Motor neuron (in vitro differentiated cells): Measurements from ENCODE around the gene TGFBI. TPM values are rescaled to one million over a fixed set of nuclear protein-coding genes. Genes with fewer than 3 reads are reported as not detected.

Experiments used
- ATAC-seq, 8 experiments: fragments of 200-7000 bp; cut with Tn5 transposase; replicated peaks in 6 of 8; 2 replicates each; pipeline ENCODE4 v1.8.0; 2021; ENCODE audit warnings: mild to moderate bottlenecking in 8 of 8, moderate library complexity in 8 of 8
- H3K27ac ChIP-seq, 2 donors: fragments of 250-450 bp; sonication (Bioruptor Pico); 2 replicates each; pipeline ENCODE4 v1.9.0; 2021; ENCODE audit warnings: antibody characterized with exemption in 2 of 2, mild to moderate bottlenecking in 2 of 2, moderate library complexity in 1 of 2
- H3K4me1 ChIP-seq, 2 donors: fragments of 250-450 bp; sonication (Bioruptor Pico); replicated peaks in 1 of 2; 2 replicates each; pipeline ENCODE4 v1.6.1; 2021; ENCODE audit warnings: antibody characterized with exemption in 2 of 2, mild to moderate bottlenecking in 2 of 2, moderate library complexity in 1 of 2
- H3K4me3 ChIP-seq, 5 donors: fragments of 250-450 bp; sonication (Bioruptor Pico); 2 replicates each; pipeline ENCODE4 v1.9.0; 2021; ENCODE audit warnings: antibody characterized with exemption in 5 of 5, mild to moderate bottlenecking in 5 of 5, moderate library complexity in 4 of 5
- WGBS, 10 experiments: fragments of 450-650 bp; shearing (Covaris generic); methylation state at CpG; one replicate each; pipeline ENCODE4 v1.0.0; 2022; 5-methylcytosine and 5-hydroxymethylcytosine counted together
- in situ Hi-C, 9 experiments: fragments of 400-800 bp; cut with MboI; loops; one replicate each; pipeline ENCODE4 v1.15.0; 2021; ENCODE audit warnings: low sequenced_read_pairs in 9 of 9, low pct_unique_long_range_greater_than_20kb in 2 of 9; ENCODE audit not compliant: unreplicated experiment in 9 of 9
- total RNA-seq, 8 experiments: library from RNA; unstranded; fragments of 300-600 nt; gene quantifications; 2 replicates each; pipeline versions ENCODE4 v1.2.3 to v1.2.4, GENCODE V29; 2022

Gene TGFBI
- total RNA-seq, 8 experiments from 2014 or later = 0.14 to 861 (median 97.3) TPM; not detected in 1

DNA sequence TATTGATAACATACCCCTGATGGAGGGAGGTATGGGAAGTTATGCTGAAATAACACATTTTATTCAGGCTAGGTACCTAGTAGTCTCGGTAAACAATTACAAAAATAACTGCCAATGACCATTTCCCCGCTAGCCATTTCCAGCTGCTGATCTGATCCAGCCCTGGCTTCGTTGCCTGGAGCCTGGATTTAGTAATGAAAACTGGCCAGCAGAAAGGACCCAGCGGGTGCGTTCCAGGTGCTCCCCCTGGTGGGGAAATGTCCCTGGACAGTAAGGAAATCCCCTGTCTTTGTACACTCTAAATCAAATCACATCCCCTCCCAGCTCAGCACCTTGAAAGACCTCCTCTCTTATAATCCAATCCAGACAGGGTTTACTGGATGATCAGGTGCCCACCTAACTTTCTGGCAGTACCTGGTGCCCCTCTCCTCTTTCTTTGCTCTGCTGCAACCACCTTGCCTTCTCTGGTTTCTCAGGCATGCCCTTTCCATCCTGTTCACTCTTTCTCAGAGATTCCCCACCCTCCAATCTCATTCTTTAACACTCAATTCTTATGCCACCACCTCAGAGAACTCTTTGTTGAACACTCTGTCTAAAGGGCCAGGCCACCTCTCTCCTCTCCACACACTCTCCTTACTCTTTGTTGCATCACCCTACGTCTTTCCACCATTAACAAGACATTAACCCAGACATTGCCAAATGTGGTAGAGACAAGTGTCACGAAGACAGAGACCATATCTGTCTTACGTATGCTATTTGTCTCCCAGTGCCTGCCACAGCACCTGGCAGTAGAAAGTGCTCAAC, 53.8 kb downstream of the TGFBI start:
- Histone ChIP-seq H3K4me1 (peaks cover 3 to 16% of the 10 kb centered on the region in 2 donors), H3K4me3 (no peak overlapping the region), H3K27ac (no peak overlapping the region)
- WGBS, 10 experiments = 0 to 100% (median 64%) methylated on average over 1 to 5 of the region's 8 CpGs
- ATAC-seq = peak in 6 of 8 experiments; percentile 6 to 75 (median 56)
- in situ Hi-C loops = no loop called here

DNA sequence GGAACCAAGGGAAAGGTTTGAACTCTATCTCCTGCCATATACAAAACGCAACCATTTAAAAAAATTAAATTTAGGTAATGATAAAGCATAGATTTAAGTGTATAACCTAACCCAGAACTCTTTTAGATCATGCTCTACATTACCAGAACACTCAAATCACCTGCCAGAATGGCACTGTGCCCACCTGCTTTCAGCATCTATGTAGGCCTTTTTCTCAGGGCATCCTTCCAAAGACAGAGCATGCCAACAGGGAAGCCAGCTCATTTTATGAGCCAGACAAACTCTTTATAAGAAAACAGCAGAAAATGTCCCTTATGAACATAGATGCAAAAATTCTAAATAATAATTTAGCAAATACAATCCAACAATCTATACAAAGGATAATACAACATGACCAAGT, 55.9 kb downstream of the TGFBI start:
- H3K4me1 ChIP-seq = peaks cover 3 to 19% of the 10 kb centered on the region in 2 donors
- in situ Hi-C loops = no loop called here
- WGBS, 10 experiments = 57 to 100% (median 89%) methylated on average over 1 of the region's 1 CpG; no CpG with 5 or more reads in 3 of the 10 experiments
- no peak overlapping the region for H3K27ac ChIP-seq
- ATAC-seq = no peak
- H3K4me3 ChIP-seq = no peak overlapping the region

DNA sequence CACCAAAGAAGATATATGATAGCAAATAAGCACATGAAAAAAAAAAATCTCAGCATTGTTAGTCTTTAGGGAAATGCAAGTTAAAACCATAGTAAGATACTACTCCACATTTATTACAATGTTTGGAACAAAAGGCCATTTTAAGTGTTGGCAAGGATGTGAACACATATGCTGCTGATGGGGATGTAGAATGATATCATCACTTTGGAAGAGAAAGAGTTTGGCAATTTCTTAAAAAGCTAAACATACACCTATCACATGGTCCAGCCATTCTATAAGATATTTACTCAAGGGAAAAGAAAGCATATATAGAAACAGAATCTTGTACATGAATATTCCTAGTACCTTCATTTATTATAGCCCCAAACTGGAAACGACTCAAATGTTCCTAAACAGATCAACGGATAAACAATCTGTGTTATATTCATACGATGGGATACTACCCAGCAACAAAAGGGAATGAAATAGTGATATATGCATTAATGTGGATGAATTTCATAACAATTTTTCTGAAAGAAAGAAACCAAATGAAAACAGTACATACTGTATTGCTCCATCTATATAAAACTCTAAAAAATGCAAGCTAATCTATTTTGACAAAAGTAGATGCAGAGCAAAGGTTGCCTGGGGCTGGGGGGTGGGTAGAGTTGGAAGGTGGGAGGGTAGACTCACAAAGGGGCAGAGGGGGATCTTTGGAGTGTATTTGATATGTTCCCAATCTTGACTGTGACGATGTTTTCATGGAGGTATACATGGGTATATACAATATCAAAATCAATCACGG, 58.2 kb downstream of the TGFBI start:
- WGBS, 10 experiments = 71 to 100% (median 89%) methylated on average over 2 to 5 of the region's 5 CpGs; no CpG with 5 or more reads in 1 of the 10 experiments
- H3K4me3 ChIP-seq = no peak overlapping the region
- ATAC-seq = no peak
- peaks cover 6 to 11% of the 10 kb centered on the region in 2 donors for H3K4me1 ChIP-seq
- no peak overlapping the region for H3K27ac ChIP-seq
- in situ Hi-C loops = no loop called here

DNA sequence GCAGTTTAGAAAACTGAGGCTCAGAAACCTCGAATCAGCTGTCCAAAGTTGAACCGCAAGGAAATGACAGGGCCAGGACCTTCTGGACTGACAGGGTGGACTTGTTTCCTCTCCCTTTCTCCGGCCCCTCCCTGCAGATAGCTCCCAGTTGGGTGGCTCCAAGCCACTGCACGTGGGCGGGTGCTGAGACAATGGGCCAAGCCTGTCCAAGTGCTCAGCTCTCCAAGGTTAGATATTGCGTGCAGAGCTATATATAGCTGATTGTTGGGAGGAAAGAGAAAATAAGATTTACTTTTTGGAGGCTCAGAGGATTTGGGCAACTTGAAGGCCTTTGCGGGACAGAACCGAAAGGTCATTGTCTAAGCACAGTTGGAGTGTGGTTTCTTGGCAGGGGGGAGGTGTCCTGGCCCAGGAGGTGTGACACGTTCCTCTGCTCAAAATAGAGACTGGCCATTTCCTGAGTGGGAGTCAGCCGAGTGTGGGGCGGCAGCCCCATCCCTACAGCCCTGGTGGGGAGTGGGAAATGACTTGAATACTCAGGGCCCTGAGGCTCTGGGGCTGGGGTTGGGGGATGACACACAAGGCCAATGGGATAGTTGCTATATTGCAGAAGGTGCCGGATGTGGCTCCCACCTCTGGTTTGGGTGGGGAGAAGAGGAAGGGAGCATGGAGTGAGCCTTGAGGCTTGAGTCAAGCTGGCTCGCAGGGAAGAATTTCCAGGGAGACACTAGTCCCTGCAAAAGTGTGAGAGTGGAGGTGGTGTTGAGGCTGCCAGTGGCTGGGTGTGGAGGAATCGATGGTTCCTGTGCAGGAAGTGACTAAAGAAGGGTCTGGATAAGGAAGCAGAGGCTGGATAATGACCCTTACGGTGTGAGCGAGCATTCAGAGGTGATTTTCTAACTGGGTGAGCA, 59.4 kb downstream of the TGFBI start:
- Histone ChIP-seq H3K27ac (no peak overlapping the region), H3K4me3 (no peak overlapping the region), H3K4me1 (peaks cover 2 to 3% of the 10 kb centered on the region in 2 donors)
- ATAC-seq = peak in 3 of 8 experiments; percentile 61 to 97 (median 97)
- 4 to 92% (median 88%) methylated on average over 2 to 14 of the region's 16 CpGs; no CpG with 5 or more reads in 1 of the 10 experiments for WGBS, 10 experiments
- in situ Hi-C loops = no loop called here

DNA sequence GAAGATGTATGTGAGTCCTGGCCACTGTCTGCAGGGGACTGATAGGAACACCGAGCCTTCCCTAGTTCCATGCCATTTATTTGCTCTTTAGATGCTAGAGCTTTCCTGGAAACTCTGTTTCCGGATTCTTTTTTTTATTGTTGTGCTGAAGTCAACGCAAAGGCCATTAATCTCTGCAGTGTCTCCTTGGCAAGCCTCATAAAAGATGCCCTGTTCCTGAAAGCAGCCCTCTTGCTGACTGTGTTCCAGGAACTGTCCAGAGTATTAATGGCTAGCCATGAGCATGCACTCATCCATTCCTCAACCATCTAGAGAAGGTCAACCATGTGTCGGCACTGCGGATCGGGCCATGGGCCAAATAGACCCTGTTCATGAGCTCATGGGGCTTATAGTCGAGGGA, 61.0 kb downstream of the TGFBI start:
- H3K27ac ChIP-seq = no peak overlapping the region
- peaks cover 2 to 3% of the 10 kb centered on the region in 2 donors for H3K4me1 ChIP-seq
- H3K4me3 ChIP-seq = no peak overlapping the region
- in situ Hi-C loops = no loop called here
- 6 to 90% (median 64%) methylated on average over 1 to 7 of the region's 7 CpGs for WGBS, 10 experiments
- peak in 5 of 8 experiments; percentile 95 to 99 (median 98) for ATAC-seq

DNA sequence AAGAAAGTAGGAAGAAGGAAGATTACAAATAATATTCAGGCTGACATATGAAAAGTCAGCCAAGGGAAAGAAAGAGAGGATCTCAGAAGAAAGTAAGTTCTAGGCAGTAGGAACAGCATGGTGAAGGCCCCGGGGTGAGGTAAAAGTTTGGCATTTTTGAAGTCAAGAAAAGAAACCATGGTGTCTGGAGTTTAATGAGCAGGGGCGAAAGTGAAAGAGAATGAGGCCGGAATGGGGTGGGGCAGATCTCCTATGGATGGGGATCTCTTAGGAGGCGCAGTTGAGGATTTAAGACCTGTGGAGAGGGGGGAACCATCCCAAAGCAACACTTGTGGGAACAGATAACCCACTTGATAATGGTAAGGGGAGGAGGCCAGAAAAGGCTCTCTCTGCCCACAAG, 61.5 kb downstream of the TGFBI start:
- no peak overlapping the region for H3K27ac ChIP-seq
- peaks cover 2 to 3% of the 10 kb centered on the region in 2 donors for H3K4me1 ChIP-seq
- WGBS, 10 experiments = 80 to 100% (median 89%) methylated on average over 1 to 4 of the region's 4 CpGs; no CpG with 5 or more reads in 1 of the 10 experiments
- no peak for ATAC-seq
- in situ Hi-C loops = no loop called here
- no peak overlapping the region for H3K4me3 ChIP-seq

DNA sequence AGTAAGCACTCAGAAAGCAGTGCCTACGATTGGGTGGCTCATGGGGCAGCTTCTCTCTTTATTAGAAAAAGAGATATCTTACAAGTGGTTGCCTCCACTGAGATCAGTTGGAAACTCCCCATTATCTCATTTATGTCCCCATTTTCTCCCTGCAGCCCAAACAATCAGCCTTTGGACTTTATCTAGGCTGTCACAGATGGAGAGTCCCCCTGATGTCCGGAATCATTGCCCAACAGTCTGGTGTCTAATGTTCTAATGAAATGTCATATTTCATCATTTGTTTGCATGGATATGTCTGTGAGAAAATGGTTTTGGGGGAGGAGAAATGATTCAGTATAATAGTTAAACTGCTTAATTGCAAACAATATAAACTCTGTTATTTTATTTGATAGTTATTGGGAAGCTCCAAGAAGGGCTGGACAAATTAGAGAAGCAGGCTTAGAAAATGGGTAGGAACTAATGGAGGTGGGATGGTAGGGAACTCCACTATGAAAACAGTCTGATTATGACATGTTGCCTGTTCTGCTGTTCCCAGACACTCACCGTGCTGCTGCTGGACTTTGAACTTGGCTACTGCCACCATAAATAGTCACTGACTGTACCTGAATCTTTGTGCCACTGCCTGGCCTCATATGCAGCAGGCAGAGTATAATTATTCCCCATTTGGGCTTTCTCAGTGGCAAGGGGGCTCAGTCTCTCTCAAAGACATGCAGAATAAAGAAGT, 65.6 kb downstream of the TGFBI start:
- no peak overlapping the region for H3K4me3 ChIP-seq
- WGBS, 10 experiments = 40 to 100% (median 74%) methylated on average over 1 to 3 of the region's 3 CpGs; no CpG with 5 or more reads in 2 of the 10 experiments
- no peak for ATAC-seq

DNA sequence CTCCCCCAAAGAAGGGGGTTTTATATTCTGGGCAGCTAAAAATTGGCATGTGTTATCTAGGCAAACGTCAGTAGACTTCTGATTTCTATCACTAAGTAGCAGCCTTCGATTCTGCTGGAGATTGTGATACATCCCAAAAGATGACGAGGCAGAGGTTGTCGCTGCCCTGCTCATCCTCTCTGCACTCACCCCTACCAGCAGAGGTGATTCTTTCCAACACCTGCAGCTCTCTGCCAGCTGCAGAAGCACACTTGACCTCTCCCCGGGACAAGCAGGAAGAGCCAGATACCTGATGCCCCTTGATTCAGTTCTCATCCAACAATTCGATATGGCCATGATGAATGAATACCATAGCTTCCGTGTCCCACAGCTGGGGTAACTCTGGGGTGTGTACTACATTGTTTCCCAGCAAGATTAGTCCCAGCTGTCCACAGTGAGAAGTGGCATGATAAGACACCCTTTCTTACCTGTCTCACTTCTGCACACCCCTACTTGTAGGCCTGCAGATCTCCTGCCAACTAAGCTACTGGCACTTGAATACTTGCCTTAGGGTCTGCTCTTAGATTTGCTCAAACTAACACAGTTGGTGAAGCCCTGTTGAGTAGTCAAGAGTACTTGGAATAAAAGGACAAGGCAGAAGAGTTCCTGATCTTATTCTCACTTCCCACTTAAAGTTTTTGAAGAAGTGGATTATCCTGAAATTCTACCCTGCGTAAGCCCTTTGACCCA, 66.3 kb downstream of the TGFBI start:
- WGBS, 10 experiments = 47 to 100% (median 73%) methylated on average over 1 to 7 of the region's 8 CpGs
- ATAC-seq = no peak
- no peak overlapping the region for H3K4me3 ChIP-seq

More for the DNA sequence above, 65.6 kb downstream of the TGFBI start:
- H3K27ac ChIP-seq = no peak overlapping the region
- in situ Hi-C loops = no loop called here
- peaks cover 2 to 3% of the 10 kb centered on the region in 2 donors for H3K4me1 ChIP-seq

DNA sequence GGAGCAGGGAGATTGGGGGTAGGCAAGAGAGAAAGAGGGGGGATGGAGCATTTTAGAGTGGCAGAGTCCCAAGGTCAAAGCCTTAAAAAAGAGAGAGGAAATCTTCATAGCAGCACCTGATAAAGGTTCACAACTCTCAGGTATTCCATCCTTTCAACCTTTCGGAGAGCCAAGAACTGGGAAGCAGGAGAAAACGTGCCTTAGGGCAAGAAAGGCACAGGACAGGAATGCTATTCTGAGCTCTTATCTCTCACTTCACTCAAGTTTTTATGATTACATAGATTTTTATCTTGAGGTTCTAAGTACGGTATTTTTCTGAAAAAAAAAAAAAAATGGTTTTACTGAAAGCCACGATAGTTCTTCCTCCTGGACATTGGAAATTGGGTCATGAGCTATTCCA, 69.4 kb downstream of the TGFBI start:
- ATAC-seq = no peak
- no peak overlapping the region for H3K4me3 ChIP-seq
- no peaks in the 10 kb centered on the region for H3K4me1 ChIP-seq
- WGBS, 10 experiments = 51 to 100% (median 81%) methylated on average over 1 to 4 of the region's 4 CpGs
- in situ Hi-C loops = no loop called here
- no peak overlapping the region for H3K27ac ChIP-seq

More for the DNA sequence above, 66.3 kb downstream of the TGFBI start:
- Histone ChIP-seq H3K27ac (no peak overlapping the region), H3K4me1 (peaks cover 0 to under 1% of the 10 kb centered on the region in 2 donors)
- in situ Hi-C loops = no loop called here

DNA sequence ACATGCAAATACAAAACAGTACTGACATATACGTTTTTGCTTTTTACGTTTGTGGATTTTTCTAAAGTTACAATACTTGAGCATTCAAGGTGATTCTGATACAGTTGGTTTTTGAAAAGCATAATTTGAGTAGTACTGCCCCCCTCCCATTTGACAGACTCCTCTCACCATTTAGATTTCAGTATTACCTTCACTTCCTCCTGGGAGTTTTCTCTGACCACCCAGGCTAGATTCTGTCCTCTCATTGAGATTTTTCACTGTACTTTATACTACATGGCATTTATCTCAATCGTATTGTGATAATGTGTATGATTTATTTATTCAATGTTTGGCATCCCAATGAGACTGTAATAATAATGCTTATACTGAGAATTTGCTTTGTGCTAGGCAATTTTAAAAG, 71.1 kb downstream of the TGFBI start:
- in situ Hi-C loops = no loop called here
- WGBS, 10 experiments = 55 to 100% (median 87%) methylated on average over 2 to 3 of the region's 3 CpGs; no CpG with 5 or more reads in 1 of the 10 experiments
- no peak overlapping the region for H3K4me3 ChIP-seq
- no peak overlapping the region for H3K27ac ChIP-seq
- no peaks in the 10 kb centered on the region for H3K4me1 ChIP-seq
- no peak for ATAC-seq

DNA sequence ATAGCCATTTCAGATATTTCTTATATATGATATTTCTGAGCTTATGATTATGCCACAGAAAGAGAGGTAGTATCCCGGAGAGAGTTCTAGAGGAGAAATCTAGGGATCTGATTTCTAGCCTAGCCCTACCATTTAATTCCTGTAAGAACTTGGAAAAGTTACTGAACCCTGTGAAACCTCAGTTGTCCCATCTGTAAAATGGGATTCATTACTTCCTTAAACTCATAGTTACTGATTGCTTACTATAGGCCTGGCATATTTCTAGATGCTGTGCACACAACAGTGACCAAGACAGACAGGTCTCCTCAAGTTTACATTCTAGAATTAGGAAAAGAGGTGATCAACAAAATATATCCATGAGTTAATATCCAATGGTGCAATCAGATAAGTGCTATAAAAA, 73.1 kb downstream of the TGFBI start:
- in situ Hi-C loops = no loop called here
- H3K4me3 ChIP-seq = no peak overlapping the region
- H3K4me1 ChIP-seq = no peaks in the 10 kb centered on the region
- H3K27ac ChIP-seq = no peak overlapping the region
- ATAC-seq = no peak
- WGBS, 10 experiments = 83 to 100% (median 90%) methylated on average over 1 of the region's 1 CpG; no CpG with 5 or more reads in 5 of the 10 experiments
